Fibroblast of lung (primary cell): Measurements from ENCODE around the gene PIEZO2. TPM values are rescaled to one million over a fixed set of nuclear protein-coding genes. Genes with fewer than 3 reads are reported as not detected.
"Not testable (repeated sequence)": the region's sequence is repeated elsewhere in the genome, so short reads cannot be mapped to it uniquely, and the experiment has no call there.

Source experiments
- DNase-seq, 2 donors: peaks; one replicate each; pipeline versions ENCODE4 v3.0.0 to v3.0.0-alpha.2; 2010; ENCODE audit warnings: low read depth in 2 of 2
- H2AFZ ChIP-seq: 2 replicates; pipeline ENCODE4 v1.5.1; 2012; ENCODE audit warnings: low read length, control low read depth, inconsistent platforms
- H3K27ac ChIP-seq: 2 replicates; pipeline ENCODE4 v1.5.1; 2011; ENCODE audit warnings: low read length, control low read depth; ENCODE audit not compliant: insufficient read depth
- H3K27me3 ChIP-seq: 2 replicates; pipeline ENCODE4 v1.5.1; 2011; ENCODE audit warnings: mild to moderate bottlenecking, low read length; ENCODE audit not compliant: control insufficient read depth, insufficient read depth
- H3K36me3 ChIP-seq: 2 replicates; pipeline ENCODE4 v1.5.1; 2011; ENCODE audit warnings: low read length; ENCODE audit not compliant: control insufficient read depth, insufficient read depth
- H3K4me1 ChIP-seq: 2 replicates; pipeline ENCODE4 v1.5.1; 2011; ENCODE audit warnings: low read length; ENCODE audit not compliant: control insufficient read depth, insufficient read depth; ENCODE audit errors: extremely low read depth
- H3K4me2 ChIP-seq: 2 replicates; pipeline ENCODE4 v1.5.1; 2011; ENCODE audit warnings: low read length, control low read depth; ENCODE audit not compliant: insufficient read depth; ENCODE audit errors: extremely low read depth
- H3K4me3 ChIP-seq, 4 experiments: fragments of 200-600 bp in 1 of 4; sonication (generic) in 1 of 4; replicated peaks in 1 of 4; 2 replicates each; pipeline ENCODE4 v1.5.1; 2011 to 2016; ENCODE audit warnings: low read length in 4 of 4, low read depth in 3 of 4, mild to moderate bottlenecking in 3 of 4, control low read depth in 2 of 4, inconsistent platforms in 1 of 4, mixed read lengths in 1 of 4; ENCODE audit not compliant: insufficient read depth in 1 of 4; ENCODE audit errors: control extremely low read depth in 1 of 4
- H3K79me2 ChIP-seq: 2 replicates; pipeline ENCODE4 v1.5.1; 2012; ENCODE audit warnings: mild to moderate bottlenecking, low read length, inconsistent platforms; ENCODE audit not compliant: control insufficient read depth, insufficient read depth
- H3K9ac ChIP-seq: 2 replicates; pipeline ENCODE4 v1.5.1; 2011; ENCODE audit warnings: mild to moderate bottlenecking, low read length, control low read depth; ENCODE audit not compliant: insufficient read depth
- H3K9me3 ChIP-seq: 2 replicates; pipeline ENCODE4 v1.5.1; 2012; ENCODE audit warnings: low read depth, low read length; ENCODE audit not compliant: control insufficient read depth, insufficient read depth
- H4K20me1 ChIP-seq: 2 replicates; pipeline ENCODE4 v1.5.1; 2011; ENCODE audit warnings: low read length; ENCODE audit not compliant: control insufficient read depth, insufficient read depth; ENCODE audit errors: extremely low read depth
- polyA plus RNA-seq, 2 donors: library from polyadenylated mRNA; depleted of rRNA in 1 of 2; stranded (reverse) in 1 of 2; unstranded in 1 of 2; fragments of >200 nt; gene quantifications; 2 replicates each; pipeline ENCODE4 v1.2.1, GENCODE V29; 2011 to 2012; ENCODE audit warnings: missing spikeins in 1 of 2
- total RNA-seq: library from RNA; depleted of rRNA; stranded (reverse); fragments of >200 nt; gene quantifications from 2 replicates; pipeline ENCODE4 v1.2.1, GENCODE V29; 2014

PIEZO2 gene
- total and polyA plus RNA-seq, 2 donors (not counting 1 experiment from before 2014, with no cell fraction given) = 1.2 to 6.6 TPM

DNA sequence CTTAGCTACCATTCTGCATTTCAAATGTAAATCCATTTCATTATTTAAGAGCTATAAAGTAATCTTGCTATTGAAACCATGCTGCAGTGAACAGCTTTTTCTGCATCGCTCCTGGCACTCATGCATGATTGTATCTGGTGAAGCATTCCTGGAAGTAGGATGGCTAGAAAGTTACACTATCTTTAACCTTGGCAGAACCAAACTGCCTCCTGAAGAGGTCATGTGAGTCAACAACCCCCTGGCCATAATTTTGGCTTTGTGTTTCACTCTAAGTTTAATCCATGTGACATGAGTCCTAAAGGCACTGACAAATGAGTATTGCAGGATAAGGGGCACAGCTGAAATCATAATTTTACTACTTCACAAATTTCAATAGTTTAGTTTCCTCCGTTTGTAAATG is 526.4 kb downstream of the PIEZO2 start:
- not testable (repeated sequence) for H3K9me3 ChIP-seq, H3K27me3 ChIP-seq, H2AFZ ChIP-seq, DNase-seq, H3K4me2 ChIP-seq, H4K20me1 ChIP-seq, H3K9ac ChIP-seq, H3K4me1 ChIP-seq, H3K79me2 ChIP-seq, H3K4me3 ChIP-seq, H3K36me3 ChIP-seq, H3K27ac ChIP-seq

GRCh38 chr18:10620670-10621329 is 528.6 kb downstream of the PIEZO2 start:
- H3K9ac ChIP-seq, H3K4me3 ChIP-seq, H3K79me2 ChIP-seq, H3K4me2 ChIP-seq, H3K27me3 ChIP-seq, H2AFZ ChIP-seq, H3K36me3 ChIP-seq, H3K9me3 ChIP-seq, H3K27ac ChIP-seq, H3K4me1 ChIP-seq, H4K20me1 ChIP-seq: not testable (repeated sequence)
- peak in 1 of 2 donors; percentile 33 for DNase-seq
